BJ (cell line): ENCODE data around the gene SFXN5. TPM values are rescaled to one million over a fixed set of nuclear protein-coding genes. Genes with fewer than 3 reads are reported as not detected.
"Not testable (repeated sequence)": the region's sequence is repeated elsewhere in the genome, so short reads cannot be mapped to it uniquely, and the experiment has no call there.

ENCODE experiments used
- CTCF ChIA-PET: fragments of 350-600 bp; formaldehyde crosslinking; extraction: SDS; loops from one replicate; lab custom pipeline; 2021; ENCODE audit warnings: antibody characterized with exemption, inconsistent platforms; lab: Yijun Ruan, JAX
- POLR2A ChIA-PET: fragments of 300-600 bp; sonication (Branson Sonifier 250); formaldehyde crosslinking; extraction: SDS; loops from one replicate; lab custom pipeline; 2021; ENCODE audit warnings: antibody characterized with exemption; lab: Charles Lee
- DNase-seq: peaks from one replicate; pipeline ENCODE4 v3.0.0-alpha.2; 2011; ENCODE audit warnings: low read depth
- H3K27me3 ChIP-seq: 2 replicates; pipeline ENCODE4 v1.6.0; 2011; ENCODE audit warnings: low read length; ENCODE audit not compliant: control insufficient read depth, insufficient read depth
- H3K36me3 ChIP-seq: 2 replicates; pipeline ENCODE4 v1.5.1; 2011; ENCODE audit warnings: low read length; ENCODE audit not compliant: control insufficient read depth, insufficient read depth
- H3K4me3 ChIP-seq: 2 replicates; pipeline ENCODE4 v1.5.1; 2011; ENCODE audit warnings: low read depth, mild to moderate bottlenecking, control low read depth, low read length
- polyA plus RNA-seq: library from polyadenylated mRNA; depleted of rRNA; stranded (reverse); fragments of >200 nt; gene quantifications from 2 replicates; pipeline ENCODE4 v1.2.3, GENCODE V29; 2011
- TF ChIP-seq, protein P1 (sequence below): IDR thresholded peaks from 2 replicates; pipeline ENCODE4 v1.5.1; 2011; ENCODE audit warnings: low read depth, mild to moderate bottlenecking, control low read depth, inconsistent platforms, low read length, moderate library complexity; ENCODE audit not compliant: insufficient read depth

The SFXN5 gene
- polyA plus RNA-seq, 1 experiment, result 11.5 TPM

DNA sequence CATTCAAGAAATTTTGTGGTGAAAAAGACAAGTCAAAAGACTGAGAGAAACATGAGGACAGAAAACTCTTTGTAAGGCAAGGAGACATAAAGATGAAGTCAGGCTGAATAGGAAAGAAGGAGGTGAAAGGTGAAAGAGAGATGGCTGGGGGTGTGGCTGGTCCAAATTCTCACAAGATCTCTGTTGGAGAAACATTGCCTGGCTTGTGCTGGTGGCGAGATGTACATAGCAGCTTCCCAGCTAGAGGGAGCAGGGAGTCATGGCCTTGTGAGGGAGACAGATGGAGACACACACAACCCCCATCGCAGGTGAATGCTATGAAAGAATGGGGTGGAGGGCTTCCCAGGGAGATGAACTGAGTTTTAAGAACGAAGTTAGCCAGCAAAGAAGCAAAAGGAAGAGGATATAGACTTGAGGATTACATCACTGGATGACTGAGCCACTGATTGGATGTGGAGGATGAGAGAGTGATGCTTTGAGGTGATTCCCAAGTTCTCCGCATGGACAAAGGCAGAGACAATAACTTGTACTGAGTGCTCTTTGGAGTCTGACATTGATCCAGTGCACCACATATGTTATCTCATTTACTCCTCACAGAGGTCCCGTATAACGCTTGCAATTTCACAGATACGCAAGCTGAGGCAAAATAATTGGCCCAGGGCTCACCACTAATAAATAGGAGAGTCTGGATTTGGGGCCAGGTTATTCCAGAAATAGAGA is 157.9 kb downstream of the SFXN5 start:
- Histone ChIP-seq H3K27me3 (peaks cover 54% of the 10 kb centered on the region), H3K36me3 (no peaks in the 10 kb centered on the region), H3K4me3 (no peak overlapping the region)
- ChIA-PET POLR2A (no interaction called here), CTCF (interaction anchor here (0.9 to 2.5 kb wide), 4 partner anchors 16 to 251 kb away, joined by 3 to 13 read pairs (median 3); partner anchors contain the start of gene SPR)
- TF ChIP-seq, protein P1, sequence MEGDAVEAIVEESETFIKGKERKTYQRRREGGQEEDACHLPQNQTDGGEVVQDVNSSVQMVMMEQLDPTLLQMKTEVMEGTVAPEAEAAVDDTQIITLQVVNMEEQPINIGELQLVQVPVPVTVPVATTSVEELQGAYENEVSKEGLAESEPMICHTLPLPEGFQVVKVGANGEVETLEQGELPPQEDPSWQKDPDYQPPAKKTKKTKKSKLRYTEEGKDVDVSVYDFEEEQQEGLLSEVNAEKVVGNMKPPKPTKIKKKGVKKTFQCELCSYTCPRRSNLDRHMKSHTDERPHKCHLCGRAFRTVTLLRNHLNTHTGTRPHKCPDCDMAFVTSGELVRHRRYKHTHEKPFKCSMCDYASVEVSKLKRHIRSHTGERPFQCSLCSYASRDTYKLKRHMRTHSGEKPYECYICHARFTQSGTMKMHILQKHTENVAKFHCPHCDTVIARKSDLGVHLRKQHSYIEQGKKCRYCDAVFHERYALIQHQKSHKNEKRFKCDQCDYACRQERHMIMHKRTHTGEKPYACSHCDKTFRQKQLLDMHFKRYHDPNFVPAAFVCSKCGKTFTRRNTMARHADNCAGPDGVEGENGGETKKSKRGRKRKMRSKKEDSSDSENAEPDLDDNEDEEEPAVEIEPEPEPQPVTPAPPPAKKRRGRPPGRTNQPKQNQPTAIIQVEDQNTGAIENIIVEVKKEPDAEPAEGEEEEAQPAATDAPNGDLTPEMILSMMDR, result peak; percentile 29; the same call in 1 of the 2 replicates
- no peak for DNase-seq

- CTCF ChIA-PET, result no interaction called here
These were observed 160.3 kb downstream of the SFXN5 start for GRCh38 chr2:72911256-72911655.

DNA sequence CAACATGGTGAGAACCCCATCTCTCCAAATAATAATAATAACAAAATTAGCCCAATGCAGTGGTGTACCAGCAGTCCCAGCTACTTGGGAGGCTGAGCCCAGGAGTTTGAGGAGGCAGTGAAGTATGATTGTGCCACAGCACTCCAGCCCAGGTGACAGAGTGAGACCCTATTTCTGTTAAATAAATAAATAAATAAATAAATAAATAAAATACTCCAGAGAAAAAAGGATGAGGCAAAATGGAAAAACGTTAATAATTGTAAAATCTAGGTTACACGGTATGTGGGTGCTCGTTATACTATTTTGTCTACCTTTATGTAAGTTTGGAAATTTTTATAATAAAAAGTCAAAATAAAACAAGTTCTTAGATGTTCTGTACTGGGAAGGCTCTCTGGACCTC is 162.8 kb downstream of the SFXN5 start:
- no peak for DNase-seq
- Histone ChIP-seq H3K27me3 (peaks cover 26% of the 10 kb centered on the region), H3K36me3 (no peaks in the 10 kb centered on the region), H3K4me3 (no peak overlapping the region)
- ChIA-PET POLR2A (no interaction called here), CTCF (interaction anchor here (0.6 to 1.4 kb wide), 3 partner anchors 16 to 1542 kb away, joined by 3 to 4 read pairs (median 3); partner anchors contain the start of gene SPR)
- TF ChIP-seq, protein P1, result no peak

More at GRCh38 chr2:72911256-72911655, 160.3 kb downstream of the SFXN5 start:
- TF ChIP-seq, protein P1, result no peak
- DNase-seq, result no peak
- Histone ChIP-seq H3K4me3 (no peak overlapping the region), H3K36me3 (no peaks in the 10 kb centered on the region), H3K27me3 (peaks cover 44% of the 10 kb centered on the region)
- POLR2A ChIA-PET, result no interaction called here

GRCh38 chr2:72907369-72907768 is 164.1 kb downstream of the SFXN5 start:
- DNase-seq, POLR2A ChIA-PET, H3K36me3 ChIP-seq, H3K4me3 ChIP-seq: not testable (repeated sequence)
- peaks cover 22% of the 10 kb centered on the region for H3K27me3 ChIP-seq
- CTCF ChIA-PET, result interaction anchor here (2.5 kb wide), 1 partner anchor 14 kb away, joined by 17 read pairs; no protein-coding TSS in a partner anchor

- ChIA-PET CTCF (interaction anchor here (1.2 to 3.6 kb wide), 3 partner anchors 8 to 72 kb away, joined by 4 to 29 read pairs (median 4); partner anchors contain the start of gene SPR), POLR2A (no interaction called here)
- Histone ChIP-seq H3K36me3 (no peaks in the 10 kb centered on the region), H3K4me3 (no peak overlapping the region), H3K27me3 (peaks cover 26% of the 10 kb centered on the region)
- no peak for DNase-seq
- TF ChIP-seq, protein P1, result no peak
These were observed 170.1 kb downstream of the SFXN5 start for GRCh38 chr2:72901426-72901825.
